HG02610 (cell line): ENCODE results near the gene SPAG9.
A peak's percentile ranks its signal among the peaks of the same experiment; 100 is the strongest.

Source experiments
- ATAC-seq: cut with Tn5 transposase; IDR thresholded peaks from one replicate; pipeline ENCODE4 v1.9.1; 2021; ENCODE audit warnings: mild to moderate bottlenecking, moderate library complexity; ENCODE audit not compliant: unreplicated experiment

SPAG9 gene

GRCh38 chr17:50919321-50920040 lies 201.2 kb downstream of the SPAG9 start:
- ATAC-seq = peak; percentile 67

- no peak for ATAC-seq
These were observed 201.8 kb downstream of the SPAG9 start for GRCh38 chr17:50918933-50919296.

- no peak for ATAC-seq
These were observed 202.4 kb downstream of the SPAG9 start for GRCh38 chr17:50918071-50918932.

GRCh38 chr17:50917418-50917743 lies 203.3 kb downstream of the SPAG9 start:
- ATAC-seq = peak; percentile 46

GRCh38 chr17:50916708-50917417 lies 203.8 kb downstream of the SPAG9 start:
- no peak for ATAC-seq

- ATAC-seq = no peak
These were observed 204.5 kb downstream of the SPAG9 start for GRCh38 chr17:50916026-50916707.

GRCh38 chr17:50914505-50915063 lies 206.1 kb downstream of the SPAG9 start:
- ATAC-seq = no peak

- ATAC-seq = no peak
These were observed 207.5 kb downstream of the SPAG9 start for GRCh38 chr17:50913120-50913519.
